Hematopoietic multipotent progenitor cell (in vitro differentiated cells): ENCODE results near the gene NTN5. TPM values are rescaled to one million over a fixed set of nuclear protein-coding genes. Genes with fewer than 3 reads are reported as not detected.
A peak's percentile ranks its signal among the peaks of the same experiment; 100 is the strongest.
"Not testable (repeated sequence)": the region's sequence is repeated elsewhere in the genome, so short reads cannot be mapped to it uniquely, and the experiment has no call there.

ENCODE experiments used
- DNase-seq, 3 donors: peaks; one replicate each; pipeline ENCODE4 v3.0.0-alpha.2; 2011 to 2015; ENCODE audit warnings: low read depth in 2 of 3, low spot score in 2 of 3
- total RNA-seq: library from RNA; depleted of rRNA; stranded (reverse); fragments of >200 nt; gene quantifications from one replicate; pipeline ENCODE4 v1.2.3, GENCODE V29; 2012

NTN5 gene
- total RNA-seq, 1 donor, result 1.6 TPM

DNA sequence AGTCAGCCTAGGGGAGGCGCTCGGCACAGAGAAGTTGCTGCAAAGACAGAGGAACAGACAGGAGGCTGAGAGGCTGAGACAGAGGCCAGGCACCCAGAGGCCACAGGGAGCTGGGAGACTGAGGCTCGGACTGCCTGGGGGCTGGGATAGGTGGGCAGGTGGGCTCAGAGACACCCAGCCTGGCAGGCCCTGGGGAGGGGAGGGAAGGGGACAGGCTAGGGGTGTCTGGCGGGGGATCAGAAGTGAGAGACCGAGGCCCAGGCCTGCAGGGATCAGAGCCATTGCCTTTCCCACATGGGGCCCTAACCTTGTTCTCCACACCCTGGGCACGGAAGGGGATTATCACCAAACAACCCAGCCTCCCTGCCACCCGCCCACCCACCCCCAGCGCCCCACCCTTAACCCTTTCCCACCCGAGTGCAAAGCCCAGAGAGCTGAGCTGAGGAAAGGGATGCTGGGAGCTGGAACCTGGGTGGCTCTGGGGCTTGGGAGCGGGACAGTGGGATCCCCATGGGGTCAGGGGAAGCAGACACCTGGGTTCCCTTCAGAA lies 1.3 kb downstream of the NTN5 start:
- no peak for DNase-seq

DNA sequence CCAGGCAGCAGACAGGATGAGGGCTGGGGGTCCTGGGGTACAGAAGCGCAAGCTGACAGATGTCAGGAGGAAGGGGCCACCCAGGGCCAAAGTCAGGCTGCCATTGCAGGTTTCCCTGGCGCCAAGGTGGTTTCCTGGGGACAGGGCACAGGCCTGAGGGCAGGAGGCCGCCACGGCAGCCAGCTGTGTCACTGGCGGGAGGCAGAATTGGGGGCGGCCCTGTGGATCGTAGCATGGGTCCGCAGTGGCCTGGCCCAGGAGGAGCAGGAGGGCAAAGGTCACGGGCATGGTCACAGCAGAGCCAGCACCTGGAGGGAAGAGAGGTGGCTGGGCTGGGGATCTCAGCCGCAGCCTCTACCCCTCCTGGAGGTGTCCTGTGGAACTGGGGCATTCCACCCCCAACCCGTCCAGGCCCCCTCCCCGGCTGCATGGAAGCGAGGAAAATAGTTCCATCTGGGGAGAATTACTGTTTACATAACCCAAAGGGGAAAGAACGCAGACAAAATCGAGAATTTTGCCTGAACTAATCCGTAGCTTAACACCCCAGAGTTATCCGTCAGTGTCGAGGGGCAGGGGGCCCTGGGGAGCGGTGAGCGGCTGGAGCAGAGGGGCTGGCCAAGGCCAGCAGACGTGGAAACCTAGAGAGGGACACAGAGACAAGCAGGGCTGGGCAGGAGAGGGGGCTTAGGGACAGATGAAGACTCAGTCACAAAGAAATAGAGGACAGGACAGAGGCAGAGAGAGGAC lies 1.9 kb downstream of the NTN5 start:
- DNase-seq, result no peak

DNA sequence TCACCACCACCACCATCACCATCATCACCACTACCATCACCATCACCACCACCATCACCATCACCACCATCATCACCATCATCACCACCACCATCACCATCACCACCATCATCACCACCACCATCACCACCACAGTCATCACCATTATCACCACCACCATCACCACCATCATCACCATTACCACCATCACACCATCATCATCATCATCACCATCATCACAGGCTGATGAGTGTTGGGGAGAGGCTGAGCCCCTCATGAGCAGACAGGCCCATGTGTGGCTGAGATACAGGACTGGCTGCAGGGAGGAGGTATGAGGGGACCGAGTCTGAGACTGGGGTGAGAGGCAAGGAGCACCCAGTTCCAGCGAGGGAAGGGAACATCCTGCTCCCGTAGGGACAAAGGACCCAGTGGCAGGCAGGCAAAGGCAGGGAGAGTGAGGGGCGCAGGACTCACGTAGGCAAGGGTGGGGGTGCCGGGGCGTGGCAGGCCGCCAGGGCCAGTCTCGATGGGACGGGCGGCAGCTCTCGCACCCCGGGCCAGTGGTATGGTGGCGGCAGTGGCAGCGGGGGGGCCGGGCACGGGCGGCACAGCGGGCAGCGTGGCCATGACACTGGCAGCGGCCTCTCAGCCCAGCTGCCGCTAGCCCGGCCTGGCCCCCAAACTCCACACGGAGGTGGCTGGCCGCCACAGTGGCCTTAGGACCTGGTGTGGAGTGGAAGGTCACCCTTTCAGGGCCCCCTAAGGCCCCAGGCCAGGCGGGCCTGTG lies 2.7 kb downstream of the NTN5 start:
- DNase-seq, result no peak

DNA sequence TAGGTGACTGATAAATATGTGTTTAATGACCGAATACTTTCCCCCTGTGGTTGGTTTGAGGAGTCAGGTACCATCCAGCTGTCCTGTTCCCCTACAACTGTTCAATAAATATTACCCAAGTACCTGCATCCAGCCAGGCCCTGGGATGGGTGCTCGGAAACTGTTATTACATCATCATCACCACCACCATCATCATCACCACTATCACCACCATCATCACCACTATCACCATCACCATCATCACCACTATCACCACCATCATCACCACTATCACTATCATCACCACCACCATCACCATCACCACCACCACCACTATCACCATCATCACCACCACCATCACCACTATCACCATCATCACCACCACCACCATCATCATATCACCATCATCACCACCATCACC lies 4.1 kb downstream of the NTN5 start:
- DNase-seq, result no peak

DNA sequence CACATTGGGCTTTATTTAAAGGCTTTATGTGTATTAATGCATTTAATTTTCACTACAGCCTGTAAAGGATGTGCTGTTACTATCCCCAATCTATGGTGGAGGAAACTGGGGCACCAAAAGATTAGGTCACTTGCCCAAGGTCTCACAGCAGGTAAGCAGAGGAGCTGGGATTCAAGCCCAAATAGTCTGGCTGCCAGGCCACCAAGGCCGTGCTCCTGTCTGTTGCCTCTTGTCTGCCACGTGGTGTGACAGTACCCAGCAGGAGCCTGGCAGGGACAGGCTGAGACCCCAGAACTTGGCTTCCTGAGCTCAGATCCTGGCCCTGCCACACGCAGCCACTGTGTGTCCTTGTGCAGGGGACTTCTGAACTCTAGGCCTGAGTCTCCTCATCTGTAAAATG lies 4.5 kb downstream of the NTN5 start:
- no peak for DNase-seq

DNA sequence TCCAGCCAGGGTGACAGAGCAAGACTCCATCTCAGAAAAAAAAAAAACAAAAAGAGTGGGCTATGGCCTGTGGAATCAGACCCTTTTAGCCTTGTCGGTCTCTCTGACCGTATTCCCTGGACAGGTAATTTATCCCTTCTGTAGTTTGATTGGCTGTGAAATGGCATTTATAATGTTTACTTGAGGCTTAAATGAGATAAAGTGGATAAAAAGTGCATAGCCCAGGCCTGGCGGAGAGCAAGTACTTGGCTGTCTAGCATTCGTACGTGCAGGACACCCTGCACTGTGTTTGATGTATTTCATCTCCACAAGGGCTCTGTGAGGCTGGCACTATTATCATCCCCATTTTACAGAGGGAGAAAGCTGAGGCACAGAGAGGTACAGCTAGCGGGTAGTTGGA lies 7.0 kb downstream of the NTN5 start:
- no peak for DNase-seq

DNA sequence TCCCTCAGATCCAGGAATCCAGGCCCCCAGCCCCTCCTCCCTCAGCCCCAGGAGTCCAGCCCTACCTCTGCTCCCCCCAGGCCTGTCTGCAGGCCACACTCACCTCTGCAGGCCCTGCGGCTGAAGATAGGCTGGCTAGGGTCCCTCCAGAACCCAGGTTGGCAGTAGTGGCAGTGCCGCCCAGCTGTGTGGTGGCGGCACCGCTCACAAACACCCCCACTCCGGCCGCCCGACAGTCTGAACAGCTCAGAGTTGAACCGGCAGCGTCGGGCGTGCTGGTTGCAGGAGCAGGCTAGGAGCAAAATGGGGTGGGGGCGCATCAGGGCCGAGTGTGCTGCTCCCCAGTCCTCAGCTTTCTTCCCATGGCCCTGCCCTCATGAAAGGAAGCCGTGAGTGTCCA lies 8.3 kb downstream of the NTN5 start:
- DNase-seq, result no peak

DNA sequence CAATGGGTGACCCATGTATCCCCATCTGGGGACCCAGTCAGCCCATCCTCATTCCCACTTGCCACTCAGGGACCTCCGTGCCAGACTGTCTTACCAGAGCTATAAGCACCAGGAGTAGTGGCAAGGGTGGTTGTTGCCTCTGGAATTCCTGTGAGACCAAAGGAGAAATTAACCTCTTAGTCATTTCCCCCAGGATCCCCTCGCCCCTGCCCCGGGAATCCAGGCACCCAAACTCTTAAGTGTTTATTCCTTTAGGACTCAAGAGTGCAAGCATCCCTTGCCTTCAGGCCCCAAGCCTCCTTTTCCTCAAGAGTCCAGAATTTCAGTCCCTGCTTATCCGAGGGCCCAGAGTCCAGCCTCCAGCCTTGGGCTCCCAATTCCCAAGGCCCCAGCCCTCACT lies 9.2 kb downstream of the NTN5 start:
- no peak for DNase-seq

DNA sequence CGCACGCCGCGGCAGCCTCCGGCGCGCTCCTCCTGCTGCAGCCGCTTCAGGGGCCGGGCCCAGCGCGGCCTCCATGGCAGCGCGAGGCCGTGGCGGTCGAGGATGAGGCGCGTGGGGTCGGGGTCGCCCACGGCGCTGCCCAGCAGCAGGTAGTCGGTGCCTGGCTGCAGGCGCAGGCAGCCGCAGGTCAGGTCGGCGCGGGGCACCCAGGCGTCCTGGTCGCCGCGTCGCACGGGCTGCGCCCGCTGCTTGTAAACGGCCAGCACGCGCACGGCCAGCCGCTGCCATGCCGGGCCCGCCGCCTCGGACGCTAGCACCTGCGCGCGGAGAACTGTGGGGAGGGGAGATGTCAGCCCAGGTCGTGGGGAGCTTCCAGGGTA lies 11.1 kb downstream of the NTN5 start:
- DNase-seq, result no peak

DNA sequence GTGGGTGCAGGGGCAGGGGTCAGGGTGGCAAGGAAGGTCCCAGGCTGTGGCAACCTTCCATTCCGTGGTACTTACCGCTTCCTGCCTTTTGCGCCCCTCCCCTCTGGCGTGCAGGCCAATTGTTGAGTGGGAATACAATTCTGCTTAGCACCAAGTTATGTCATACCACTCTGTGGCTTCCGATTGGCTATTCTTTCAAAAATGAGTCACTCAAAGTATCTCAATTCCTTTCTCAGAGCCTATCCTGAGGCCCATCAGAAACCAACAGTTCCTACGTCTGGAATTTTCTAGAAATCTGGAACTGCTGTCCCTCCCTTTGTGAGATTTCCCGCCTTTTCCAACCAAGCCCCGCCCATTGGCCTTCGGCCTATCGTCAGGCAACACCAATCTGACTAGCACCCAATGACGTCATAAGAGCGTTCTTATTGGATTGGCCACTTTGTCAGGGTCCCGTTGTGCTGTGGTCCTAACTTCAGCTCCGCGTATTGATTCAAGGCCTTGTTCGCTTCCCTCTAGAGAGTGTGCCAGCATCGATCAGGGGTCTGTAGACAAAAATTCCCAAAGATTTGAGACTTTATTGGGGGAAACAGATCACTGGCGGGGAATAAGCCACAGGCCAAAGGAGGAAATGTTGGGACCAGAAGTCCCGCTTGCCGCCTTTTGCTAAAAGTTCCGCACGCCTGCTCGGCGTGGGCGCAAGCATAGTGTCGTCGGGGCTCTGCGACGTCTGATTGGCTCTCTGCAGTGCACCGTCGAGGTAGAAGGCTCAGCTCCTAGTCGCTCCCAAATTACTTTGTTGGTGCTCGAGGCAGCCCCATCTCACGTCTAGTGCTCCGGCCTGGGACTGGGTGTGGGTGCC lies 11.7 kb downstream of the NTN5 start:
- DNase-seq, result peak; percentile 63 to 95 (median 88)

DNA sequence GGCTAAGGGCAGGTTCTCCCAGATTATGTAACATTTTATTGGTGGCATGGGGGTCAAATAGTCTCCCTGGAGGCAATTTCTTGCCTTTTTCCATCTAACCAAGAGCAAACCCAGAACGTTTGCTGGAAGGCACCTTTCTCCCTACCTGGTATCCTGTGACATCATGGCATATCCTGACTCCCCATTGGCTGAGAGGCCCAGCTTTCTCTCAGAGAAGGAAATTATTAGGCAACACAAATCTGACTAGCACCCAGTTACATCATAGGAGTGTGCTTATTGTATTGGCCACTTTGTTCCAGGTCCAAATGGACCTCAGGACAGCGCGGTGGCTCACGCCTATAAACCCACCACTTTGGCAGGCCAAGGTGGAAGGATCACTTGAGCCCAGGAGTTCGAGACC lies 13.0 kb downstream of the NTN5 start:
- peak in 1 of 3 donors; percentile 8 for DNase-seq

DNA sequence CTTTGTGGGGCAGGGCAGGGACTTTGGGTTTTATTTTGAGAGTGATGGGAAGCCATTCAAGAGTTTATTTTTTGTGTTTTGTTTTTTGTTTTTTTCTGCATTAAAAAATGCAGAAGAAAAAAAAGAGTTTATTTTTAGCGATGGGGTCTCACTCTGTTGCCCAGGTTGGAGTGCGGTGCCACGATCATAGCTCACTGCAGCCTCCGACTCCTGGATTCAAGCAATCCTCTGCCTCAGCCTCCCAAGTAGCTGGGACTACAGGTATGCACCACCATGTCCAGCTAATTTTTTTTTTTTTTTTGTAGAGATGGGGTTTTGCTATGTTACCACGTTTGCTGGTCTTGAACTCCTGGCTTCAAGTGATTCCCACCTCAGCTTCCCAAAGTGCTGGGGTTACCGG lies 14.3 kb downstream of the NTN5 start:
- DNase-seq, result no peak

DNA sequence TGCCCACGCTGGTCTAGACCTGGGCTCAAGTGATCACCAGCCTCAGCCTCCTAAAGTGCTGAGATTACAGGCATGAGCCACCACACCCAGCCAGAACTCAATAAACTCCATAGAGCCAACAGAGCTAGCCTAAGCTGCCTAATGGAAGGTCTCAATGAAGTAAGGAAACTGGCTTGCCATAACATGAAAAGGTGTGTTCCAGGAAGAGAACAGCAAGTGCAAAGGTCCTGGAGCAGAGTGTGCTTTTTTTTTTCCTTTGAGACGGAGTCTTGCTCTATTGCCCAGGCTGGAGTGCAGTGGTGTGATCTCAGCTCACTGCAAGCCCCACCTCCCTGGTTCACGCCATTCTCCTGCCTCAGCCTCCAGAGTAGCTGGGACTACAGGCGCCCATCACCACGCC lies 15.0 kb downstream of the NTN5 start:
- DNase-seq, result not testable (repeated sequence)

DNA sequence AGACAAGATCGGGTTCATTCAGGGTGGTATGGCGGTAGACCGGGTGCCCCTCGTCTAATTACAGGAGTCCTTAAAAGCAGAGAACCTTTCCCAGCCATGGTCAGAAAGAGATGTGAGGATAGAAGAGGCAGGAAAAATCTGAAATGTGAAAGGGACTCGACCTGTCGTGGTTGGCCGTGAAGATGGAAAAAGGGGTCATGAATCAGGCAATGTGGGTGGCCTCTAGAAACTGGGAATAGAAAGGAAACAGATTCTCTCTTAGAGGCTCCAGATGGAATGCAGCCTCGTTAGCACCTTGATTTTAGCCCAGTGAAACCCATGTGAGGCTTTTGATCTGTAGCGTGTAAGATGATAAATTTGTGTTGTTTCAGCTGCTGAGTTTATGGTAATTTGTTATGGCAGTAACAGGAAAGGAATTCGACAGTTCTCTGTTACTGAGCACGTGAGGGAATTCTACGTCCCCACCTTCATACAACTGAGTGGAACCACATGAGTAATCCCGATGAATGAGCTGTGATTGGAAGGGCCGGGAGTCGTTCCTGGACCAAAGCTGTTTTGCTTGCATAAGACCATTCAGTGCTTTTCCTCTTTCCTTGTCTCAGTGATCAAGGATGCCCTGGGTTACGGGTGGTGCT lies 15.9 kb downstream of the NTN5 start:
- DNase-seq, result no peak

DNA sequence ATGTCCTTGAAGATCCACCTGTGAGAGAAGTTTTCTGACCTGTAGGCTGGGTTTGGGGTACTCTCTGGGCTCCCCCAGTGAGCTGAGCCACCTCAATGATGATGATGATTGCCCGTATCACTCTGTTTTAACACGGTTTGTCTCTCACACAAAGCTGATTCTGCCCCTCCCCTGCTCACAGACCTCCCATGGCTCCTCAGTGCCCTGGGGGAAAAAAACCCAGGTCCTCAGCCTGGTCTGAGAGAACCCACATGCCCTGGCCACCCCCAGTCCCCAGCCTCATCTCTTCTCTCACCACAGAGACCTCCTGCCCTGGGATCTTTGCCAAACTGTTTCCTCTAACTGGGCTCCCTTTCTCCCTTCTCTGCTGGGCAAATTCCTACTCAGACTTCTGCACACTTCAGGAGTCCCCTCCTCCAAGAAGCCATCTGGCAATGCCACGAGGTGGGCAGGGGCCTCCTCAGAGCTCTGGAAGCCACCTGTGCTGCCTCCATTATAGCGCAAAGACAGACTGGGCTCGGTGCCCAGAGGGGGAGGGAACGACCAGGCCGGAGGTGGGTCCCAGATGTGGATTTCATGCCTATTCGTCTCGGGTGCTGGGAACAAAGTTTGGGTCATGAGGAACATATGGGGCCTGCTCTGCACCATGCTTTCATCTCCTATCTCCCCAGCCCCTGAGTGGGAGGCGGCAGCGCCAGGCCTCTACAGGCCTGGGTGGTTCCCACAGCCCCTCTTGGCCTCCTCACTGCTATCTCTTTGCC lies 18.3 kb downstream of the NTN5 start:
- DNase-seq, result no peak

DNA sequence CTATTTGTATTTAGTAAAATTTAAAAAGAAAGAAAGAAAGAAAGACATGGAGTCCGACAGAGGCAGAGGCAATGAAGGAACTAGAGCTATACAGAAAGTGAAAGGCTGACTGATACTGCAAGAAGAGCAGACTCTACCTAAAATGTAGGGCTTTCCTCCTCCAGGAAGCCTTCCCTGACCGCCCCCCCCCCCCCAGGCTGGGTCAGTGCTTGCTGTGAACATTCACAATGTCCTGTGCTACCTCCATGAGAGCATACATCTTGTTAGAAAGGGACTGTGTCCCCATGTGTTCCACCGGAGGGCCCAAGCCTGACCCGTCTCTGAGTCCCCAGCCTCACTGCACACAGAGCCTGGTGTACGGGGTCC lies 21.2 kb downstream of the NTN5 start:
- DNase-seq, result no peak

DNA sequence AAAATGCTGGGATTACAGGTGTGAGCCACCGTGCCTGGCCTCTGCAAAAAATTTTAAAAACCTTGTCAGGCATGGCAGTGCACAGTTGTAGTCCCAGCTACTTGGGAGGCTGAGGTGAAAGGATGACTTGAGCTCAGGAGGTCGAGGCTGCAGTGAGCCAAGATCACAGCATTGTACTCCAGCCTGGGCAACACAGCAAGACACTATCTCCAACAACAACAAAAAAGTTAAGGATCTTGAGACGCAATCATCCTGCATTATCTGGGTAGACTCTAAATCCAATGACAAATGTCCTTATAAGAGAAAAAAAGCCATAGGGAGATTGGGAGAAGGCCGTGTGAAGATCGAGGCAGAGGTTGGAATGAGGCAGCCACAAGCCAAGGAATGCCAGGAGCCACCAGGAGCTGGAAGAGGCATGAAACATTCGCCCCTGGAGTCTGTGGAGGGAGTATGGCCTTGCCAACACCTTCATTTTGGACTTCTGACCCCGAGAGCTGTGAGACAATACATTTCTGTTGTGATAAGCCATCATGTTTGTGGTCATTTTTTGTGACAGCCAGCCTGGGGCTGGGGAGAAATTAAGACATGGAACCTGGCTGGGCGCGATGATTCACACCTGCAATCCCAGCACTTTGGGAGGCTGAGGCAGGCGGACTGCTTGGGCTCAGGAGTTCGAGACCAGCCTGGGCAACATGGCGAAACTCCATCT lies 21.7 kb downstream of the NTN5 start:
- DNase-seq, result no peak

DNA sequence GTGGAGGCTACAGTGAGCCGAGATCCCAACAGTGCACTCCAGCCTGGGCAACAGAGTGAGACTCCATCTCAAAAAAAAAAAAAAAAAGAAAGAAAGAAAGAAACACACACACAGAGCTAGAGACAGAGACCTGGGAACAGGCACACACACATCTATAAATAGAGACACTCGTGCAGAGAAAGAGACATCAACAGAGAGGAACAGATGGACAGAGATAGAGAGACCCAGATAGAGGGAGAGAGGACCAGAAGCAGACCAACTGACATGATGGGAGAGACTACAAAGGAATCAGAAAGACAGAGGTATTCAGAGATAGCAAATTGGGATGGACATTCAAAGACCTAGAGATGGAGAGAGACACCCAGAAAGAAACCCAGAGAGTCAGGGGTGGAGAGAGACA lies 24.7 kb downstream of the NTN5 start:
- DNase-seq, result no peak

DNA sequence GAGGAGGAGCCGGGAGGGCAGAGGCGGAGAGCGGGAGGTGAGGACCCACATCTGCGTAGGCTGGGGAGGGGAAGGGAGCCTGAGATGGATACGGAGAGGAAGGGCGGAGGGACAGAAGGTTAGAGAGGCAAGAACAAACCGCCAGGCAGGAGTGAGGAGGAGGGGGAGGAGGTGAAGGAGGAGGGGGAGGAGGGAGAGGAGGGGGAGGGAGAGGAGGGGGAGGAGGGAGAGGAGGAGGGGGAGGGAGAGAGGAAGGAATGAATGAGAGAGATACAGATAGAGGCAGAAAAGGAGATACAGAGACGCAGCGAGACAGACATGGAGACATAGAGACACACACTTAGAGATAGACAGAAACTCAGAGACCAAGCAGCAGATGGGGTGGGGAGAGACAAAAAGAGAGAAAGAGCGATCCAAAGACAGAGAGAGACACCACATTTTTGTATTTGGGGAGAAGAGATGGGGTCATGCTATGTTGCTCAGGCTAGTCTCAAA lies 26.0 kb downstream of the NTN5 start:
- DNase-seq, result no peak
